ENCODE measurements around the gene PRMT7. TPM values are rescaled to one million over a fixed set of nuclear protein-coding genes. Genes with fewer than 3 reads are reported as not detected.

The PRMT7 gene
- polyA plus RNA-seq, 1 donor = 39.9 TPM

- DNase-seq (ENCODE audit: low read depth) = no peak
Observed at GRCh38 chr16:68346892-68347480, 36.2 kb downstream of the PRMT7 start.

GRCh38 chr16:68347605-68348004 lies 36.8 kb downstream of the PRMT7 start:
- DNase-seq (ENCODE audit: low read depth) = no peak

- DNase-seq (ENCODE audit: low read depth) = no peak
Observed at GRCh38 chr16:68348639-68349445, 38.0 kb downstream of the PRMT7 start.

DNA sequence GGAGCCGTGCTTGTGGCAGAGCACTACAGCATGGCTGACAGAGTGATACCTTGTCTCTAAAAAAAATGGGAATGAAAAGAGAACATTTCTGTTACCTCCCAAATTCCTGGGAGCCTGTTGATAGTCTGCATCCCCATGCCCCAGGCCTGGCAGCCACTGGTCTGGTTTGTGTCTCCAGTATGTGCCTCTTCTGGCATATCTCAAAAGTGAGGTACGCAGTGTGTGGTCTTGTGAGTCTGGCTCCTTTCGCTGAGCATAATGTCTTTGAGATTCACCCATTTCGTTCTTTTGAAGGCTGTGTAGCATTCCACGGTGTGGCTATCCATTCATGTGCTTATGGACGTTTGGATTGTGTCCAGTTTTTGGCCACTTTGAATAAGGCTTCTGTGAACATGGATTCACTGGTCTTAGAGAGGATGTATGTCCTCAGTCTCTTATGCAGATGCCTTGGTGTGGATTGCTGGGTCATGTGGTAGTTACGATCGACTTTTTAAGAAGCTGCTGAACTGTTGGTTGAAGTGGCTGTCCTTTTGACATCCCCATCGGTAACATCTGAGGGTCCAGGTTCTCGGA lies 39.1 kb downstream of the PRMT7 start:
- no peak for DNase-seq (ENCODE audit: low read depth)

GRCh38 chr16:68350813-68351350 lies 40.1 kb downstream of the PRMT7 start:
- no peak for DNase-seq (ENCODE audit: low read depth)

DNA sequence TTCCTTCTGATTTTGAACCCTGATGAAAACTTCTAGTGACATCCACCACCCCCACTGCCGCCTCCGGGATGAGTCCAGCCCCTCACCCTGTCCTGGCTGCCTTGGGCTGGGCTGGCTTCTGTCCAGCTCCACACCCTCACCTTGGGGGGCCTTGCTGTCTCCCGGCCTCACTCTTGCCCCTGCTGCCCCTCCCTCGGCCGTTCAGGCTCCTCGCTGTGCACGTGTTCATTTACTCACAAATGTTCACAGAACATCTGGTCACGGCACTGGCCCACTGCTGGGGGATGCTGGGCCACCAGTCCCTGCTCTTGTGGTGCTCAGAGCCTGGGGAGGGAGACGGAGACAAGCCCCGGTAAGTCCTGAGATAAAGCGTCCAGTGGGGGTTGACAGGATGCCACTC lies 40.6 kb downstream of the PRMT7 start:
- no peak for DNase-seq (ENCODE audit: low read depth)

DNA sequence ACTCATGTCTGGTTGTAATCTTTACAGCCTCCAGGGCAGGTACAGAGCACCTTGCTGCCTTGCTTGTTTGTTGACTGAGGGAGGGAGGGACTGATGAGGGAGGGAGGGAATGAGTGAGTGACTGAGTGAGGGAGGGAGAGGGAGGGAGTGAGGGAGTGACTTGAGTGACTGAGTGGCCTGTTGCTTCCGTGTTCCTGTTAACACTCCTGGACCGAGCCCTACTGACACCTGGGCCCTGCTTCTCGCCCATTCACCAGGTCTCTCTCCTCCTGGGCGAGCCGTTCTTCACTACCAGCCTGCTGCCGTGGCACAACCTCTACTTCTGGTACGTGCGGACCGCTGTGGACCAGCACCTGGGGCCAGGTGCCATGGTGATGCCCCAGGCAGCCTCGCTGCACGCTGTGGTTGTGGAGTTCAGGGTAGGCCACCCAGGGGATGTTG lies 41.2 kb downstream of the PRMT7 start:
- DNase-seq (ENCODE audit: low read depth) = no peak

GRCh38 chr16:68353366-68353765 lies 42.5 kb downstream of the PRMT7 start:
- no peak for DNase-seq (ENCODE audit: low read depth)

GRCh38 chr16:68354816-68355215 lies 44.0 kb downstream of the PRMT7 start:
- DNase-seq (ENCODE audit: low read depth) = no peak

DNA sequence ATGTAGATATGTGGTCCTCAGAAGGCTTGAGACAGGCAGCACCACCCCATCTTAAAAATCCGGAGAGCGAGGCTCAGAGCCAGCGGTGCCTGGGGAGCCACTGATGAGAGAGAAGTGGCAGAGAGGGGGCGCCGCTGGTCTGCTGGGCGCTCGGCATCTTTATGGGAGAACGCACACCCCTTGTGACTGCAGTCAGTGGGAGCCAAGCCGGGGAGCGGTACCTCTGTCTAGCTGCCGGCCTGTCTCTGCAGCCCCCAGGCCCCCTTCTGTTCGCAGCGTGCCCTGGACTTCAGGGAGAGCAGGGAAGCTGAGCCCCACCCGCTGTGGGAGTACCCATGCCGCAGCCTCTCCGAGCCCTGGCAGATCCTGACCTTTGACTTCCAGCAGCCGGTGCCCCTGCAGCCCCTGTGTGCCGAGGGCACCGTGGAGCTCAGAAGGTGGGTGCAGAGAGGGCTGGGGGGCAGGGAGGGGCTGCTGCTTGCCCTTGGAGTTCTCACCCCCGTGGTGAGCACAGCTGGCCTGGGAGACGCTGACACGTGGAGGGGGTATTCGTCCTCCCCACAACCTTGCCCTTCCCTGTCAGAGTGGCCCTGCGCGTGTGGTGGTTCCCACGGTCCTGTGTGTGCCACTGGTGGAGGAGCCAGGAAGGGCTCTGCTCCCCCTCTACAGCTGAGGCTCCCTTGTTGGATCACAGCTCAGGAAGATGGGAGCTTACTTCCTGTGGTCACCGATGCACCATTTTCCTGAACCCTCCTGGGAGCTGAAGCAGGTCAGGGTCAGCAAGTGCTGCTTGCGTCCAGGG lies 44.8 kb downstream of the PRMT7 start:
- DNase-seq (ENCODE audit: low read depth) = no peak

DNA sequence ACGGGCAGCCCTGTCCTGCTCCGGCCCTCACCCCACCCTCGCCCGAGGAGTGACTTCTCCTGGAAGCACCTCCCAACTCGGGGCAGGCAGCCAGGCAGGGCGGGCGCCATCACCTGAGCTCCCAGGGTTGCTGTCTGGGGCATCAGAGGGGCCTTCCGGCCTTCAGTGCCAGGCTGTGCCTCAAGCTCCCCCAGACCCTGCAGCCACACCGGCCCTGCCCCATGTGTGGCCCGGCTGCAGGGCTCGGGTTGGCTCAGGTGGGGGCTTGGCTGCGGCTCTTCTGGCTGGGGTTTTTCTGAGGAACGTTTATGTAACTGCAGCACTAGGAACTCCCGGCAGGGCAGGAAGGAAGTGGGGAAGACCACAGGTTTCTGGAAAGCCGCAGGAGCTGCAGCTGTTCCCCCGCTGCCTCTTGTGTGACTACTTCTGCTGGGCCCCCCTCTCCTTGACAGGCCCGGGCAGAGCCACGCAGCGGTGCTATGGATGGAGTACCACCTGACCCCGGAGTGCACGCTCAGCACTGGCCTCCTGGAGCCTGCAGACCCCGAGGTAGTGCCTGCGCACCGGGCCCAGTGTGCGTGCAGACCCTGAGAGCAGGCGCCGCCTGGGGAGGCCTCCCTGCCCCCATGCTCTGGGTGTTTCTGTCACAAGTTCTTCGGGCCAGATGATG lies 45.6 kb downstream of the PRMT7 start:
- DNase-seq (ENCODE audit: low read depth) = no peak

GRCh38 chr16:68356919-68357286 lies 46.1 kb downstream of the PRMT7 start:
- no peak for DNase-seq (ENCODE audit: low read depth)

- no peak for DNase-seq (ENCODE audit: low read depth)
Observed at GRCh38 chr16:68357521-68357922, 46.7 kb downstream of the PRMT7 start.

- DNase-seq (ENCODE audit: low read depth) = no peak
Observed at GRCh38 chr16:68357923-68358322, 47.1 kb downstream of the PRMT7 start.

GRCh38 chr16:68358951-68359350 lies 48.1 kb downstream of the PRMT7 start:
- DNase-seq (ENCODE audit: low read depth) = no peak

- no peak for DNase-seq (ENCODE audit: low read depth)
Observed at GRCh38 chr16:68359398-68360191, 48.8 kb downstream of the PRMT7 start.

- no peak for DNase-seq (ENCODE audit: low read depth)
Observed at GRCh38 chr16:68360547-68360946, 49.7 kb downstream of the PRMT7 start.

DNA sequence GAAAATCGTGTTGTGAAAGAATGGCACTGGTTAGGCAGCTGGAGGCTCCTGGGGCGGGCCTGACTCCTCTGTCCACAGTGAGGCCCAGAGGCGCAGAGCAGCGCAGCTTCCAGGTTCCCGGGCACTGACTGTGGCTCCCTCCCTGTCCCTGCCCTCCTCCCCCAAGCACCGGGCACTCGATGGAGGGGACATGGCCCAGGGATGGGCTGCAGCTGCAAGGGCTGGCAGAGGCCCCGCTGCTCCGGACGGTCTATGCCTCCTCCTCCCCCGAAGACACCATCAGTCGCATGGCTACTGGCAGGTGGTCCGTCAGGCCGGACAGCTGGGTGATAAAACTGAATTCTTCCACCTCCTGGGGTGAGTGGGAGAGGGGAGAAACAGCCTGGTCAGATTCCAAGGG lies 50.1 kb downstream of the PRMT7 start:
- DNase-seq (ENCODE audit: low read depth) = no peak

GRCh38 chr16:68361485-68361884 lies 50.7 kb downstream of the PRMT7 start:
- no peak for DNase-seq (ENCODE audit: low read depth)

DNA sequence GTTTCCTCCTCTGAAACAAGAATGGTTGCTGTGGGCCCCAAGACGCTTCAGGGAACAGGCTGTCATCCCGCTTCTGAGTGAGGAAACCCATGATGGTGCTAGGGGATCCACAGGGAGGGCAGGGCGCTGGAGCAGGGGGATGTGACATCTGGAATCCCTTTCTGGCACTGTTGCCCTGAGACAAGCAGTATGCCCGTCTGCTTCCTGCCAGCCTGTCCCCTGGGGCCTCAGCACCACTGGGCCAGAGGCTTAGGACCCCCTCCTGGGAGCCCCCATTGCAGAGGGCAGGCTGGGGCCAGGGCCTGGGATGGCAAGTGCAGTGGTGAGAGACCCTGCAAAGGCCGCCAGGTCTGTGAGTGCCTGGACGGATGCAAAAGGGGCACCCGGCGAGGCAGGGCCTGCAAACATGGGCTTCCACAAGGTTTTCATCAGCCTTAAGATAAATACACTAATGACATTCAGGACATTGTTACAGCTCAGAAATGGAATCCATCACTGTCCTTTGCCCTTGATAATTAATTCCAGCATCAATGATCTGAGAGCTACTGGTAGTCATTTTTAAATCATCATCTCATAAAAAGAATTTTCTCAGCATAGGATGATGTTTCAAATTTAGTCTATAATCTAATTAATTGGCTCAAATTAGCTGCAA lies 51.6 kb downstream of the PRMT7 start:
- DNase-seq (ENCODE audit: low read depth) = no peak
